ENCODE results near the gene USP35.

- no peak for TF ChIP-seq EZH2 (IDR thresholded peaks at IDR 0.05; ENCODE audit: borderline replicate concordance, insufficient read depth, low read depth, low read length, poor library complexity, severe bottlenecking)
- TF ChIP-seq, protein P1, sequence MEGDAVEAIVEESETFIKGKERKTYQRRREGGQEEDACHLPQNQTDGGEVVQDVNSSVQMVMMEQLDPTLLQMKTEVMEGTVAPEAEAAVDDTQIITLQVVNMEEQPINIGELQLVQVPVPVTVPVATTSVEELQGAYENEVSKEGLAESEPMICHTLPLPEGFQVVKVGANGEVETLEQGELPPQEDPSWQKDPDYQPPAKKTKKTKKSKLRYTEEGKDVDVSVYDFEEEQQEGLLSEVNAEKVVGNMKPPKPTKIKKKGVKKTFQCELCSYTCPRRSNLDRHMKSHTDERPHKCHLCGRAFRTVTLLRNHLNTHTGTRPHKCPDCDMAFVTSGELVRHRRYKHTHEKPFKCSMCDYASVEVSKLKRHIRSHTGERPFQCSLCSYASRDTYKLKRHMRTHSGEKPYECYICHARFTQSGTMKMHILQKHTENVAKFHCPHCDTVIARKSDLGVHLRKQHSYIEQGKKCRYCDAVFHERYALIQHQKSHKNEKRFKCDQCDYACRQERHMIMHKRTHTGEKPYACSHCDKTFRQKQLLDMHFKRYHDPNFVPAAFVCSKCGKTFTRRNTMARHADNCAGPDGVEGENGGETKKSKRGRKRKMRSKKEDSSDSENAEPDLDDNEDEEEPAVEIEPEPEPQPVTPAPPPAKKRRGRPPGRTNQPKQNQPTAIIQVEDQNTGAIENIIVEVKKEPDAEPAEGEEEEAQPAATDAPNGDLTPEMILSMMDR (IDR thresholded peaks at IDR 0.05) = no peak
These were observed 43.3 kb downstream of the USP35 start for GRCh38 chr11:78231962-78232501.
